Tibial nerve (tissue), 4 donors: ENCODE measurements around the gene IQCM.

ENCODE experiments used
- EP300 ChIP-seq, 2 donors: sonication (generic); formaldehyde crosslinking; IDR thresholded peaks; one replicate each; pipeline ENCODE4 v1.6.1; 2017; ENCODE audit warnings: antibody characterized with exemption in 2 of 2, mild to moderate bottlenecking in 1 of 2
- POLR2A ChIP-seq, 2 donors: fragments of 450-650 bp; IDR thresholded peaks; one replicate each; pipeline ENCODE4 v1.6.1; 2017; ENCODE audit warnings: antibody characterized with exemption in 2 of 2, mild to moderate bottlenecking in 2 of 2, moderate library complexity in 2 of 2
- TF ChIP-seq, protein P1 (sequence below), 5 experiments: fragments of 200-600 bp in 3 of 5; fragments of 450-650 bp in 2 of 5; sonication (generic) in 3 of 5; IDR thresholded peaks; one replicate each; pipeline ENCODE4 v1.5.1; 2016 to 2019; ENCODE audit warnings: antibody characterized with exemption in 5 of 5, mild to moderate bottlenecking in 3 of 5, moderate library complexity in 2 of 5

DNA sequence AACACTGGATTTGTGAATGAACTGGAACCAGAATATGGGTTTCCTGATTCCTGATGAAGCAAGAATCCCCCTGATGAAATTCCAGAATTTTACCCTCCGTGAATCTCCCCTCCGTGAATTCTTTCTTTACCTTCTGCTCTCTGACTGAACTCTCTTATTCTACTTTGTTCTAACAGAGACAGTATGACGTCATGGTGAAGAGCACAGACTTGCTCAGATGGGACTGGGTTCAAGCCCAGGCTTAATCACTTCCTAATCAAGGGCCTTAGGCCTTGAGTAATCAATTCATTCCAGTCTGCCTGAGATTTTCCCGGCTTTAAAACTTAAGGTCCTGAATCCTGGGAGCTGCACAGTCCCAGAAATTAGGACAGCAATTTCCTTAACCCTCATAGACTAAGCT, 64.5 kb downstream of the IQCM start:
- no peak for TF ChIP-seq POLR2A (IDR thresholded peaks at IDR 0.05)
- TF ChIP-seq, protein P1, sequence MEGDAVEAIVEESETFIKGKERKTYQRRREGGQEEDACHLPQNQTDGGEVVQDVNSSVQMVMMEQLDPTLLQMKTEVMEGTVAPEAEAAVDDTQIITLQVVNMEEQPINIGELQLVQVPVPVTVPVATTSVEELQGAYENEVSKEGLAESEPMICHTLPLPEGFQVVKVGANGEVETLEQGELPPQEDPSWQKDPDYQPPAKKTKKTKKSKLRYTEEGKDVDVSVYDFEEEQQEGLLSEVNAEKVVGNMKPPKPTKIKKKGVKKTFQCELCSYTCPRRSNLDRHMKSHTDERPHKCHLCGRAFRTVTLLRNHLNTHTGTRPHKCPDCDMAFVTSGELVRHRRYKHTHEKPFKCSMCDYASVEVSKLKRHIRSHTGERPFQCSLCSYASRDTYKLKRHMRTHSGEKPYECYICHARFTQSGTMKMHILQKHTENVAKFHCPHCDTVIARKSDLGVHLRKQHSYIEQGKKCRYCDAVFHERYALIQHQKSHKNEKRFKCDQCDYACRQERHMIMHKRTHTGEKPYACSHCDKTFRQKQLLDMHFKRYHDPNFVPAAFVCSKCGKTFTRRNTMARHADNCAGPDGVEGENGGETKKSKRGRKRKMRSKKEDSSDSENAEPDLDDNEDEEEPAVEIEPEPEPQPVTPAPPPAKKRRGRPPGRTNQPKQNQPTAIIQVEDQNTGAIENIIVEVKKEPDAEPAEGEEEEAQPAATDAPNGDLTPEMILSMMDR (IDR thresholded peaks at IDR 0.05), result no peak
- TF ChIP-seq EP300 (IDR thresholded peaks at IDR 0.05), result no peak
